Adrenal gland (tissue), 5 donors: ENCODE data around the gene BSG.

ENCODE experiments used
- POLR2A ChIP-seq, 2 donors: fragments of 450-650 bp; IDR thresholded peaks; one replicate each; pipeline ENCODE4 v1.6.1; 2017; ENCODE audit warnings: antibody characterized with exemption in 2 of 2, mild to moderate bottlenecking in 2 of 2, moderate library complexity in 1 of 2
- TF ChIP-seq, protein P1 (sequence below), 6 experiments: fragments of 450-650 bp in 4 of 6; fragments of 200-600 bp in 2 of 6; sonication (generic) in 1 of 6; IDR thresholded peaks; 1 replicate in 5 of 6; 2 replicates in 1 of 6; pipeline versions ENCODE4 v1.5.1 to v1.8.0; 2016 to 2021; ENCODE audit warnings: antibody characterized with exemption in 6 of 6, mild to moderate bottlenecking in 2 of 6, moderate library complexity in 1 of 6
- donor health status: DM: no; HTN: no; CAD: no.

DNA sequence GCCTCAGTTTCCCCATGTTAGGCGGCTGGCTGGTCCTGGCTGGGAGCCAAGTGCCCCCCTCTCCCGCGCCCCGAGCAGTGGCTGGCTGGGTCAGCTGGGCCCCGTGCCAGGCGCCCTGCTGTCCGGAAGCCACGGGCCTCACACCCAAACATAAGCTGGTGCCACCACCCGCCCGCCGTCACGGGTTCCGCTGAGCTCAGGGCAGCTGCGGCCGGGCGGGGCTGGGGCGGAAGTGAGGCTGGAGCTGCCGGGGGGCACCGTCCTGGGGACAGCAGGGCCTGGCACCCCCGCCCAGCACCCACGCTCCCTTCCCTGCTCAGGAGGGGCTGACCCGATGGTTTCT is 36.6 kb downstream of the BSG start:
- TF ChIP-seq, protein P1, sequence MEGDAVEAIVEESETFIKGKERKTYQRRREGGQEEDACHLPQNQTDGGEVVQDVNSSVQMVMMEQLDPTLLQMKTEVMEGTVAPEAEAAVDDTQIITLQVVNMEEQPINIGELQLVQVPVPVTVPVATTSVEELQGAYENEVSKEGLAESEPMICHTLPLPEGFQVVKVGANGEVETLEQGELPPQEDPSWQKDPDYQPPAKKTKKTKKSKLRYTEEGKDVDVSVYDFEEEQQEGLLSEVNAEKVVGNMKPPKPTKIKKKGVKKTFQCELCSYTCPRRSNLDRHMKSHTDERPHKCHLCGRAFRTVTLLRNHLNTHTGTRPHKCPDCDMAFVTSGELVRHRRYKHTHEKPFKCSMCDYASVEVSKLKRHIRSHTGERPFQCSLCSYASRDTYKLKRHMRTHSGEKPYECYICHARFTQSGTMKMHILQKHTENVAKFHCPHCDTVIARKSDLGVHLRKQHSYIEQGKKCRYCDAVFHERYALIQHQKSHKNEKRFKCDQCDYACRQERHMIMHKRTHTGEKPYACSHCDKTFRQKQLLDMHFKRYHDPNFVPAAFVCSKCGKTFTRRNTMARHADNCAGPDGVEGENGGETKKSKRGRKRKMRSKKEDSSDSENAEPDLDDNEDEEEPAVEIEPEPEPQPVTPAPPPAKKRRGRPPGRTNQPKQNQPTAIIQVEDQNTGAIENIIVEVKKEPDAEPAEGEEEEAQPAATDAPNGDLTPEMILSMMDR (IDR thresholded peaks at IDR 0.05) = no peak
- TF ChIP-seq POLR2A (IDR thresholded peaks at IDR 0.05) = no peak
